Nephron progenitor cell (in vitro differentiated cells): ENCODE results near the gene CPPED1.
"Not testable (repeated sequence)": the region's sequence is repeated elsewhere in the genome, so short reads cannot be mapped to it uniquely, and the experiment has no call there.

Experiments
- DNase-seq: peaks from one replicate; pipeline ENCODE4 v3.0.0; 2021
- H3K27ac Mint-ChIP-seq: 2 replicates; pipeline ENCODE4 v1.8.0; 2021; ENCODE audit warnings: mild to moderate bottlenecking, moderate library complexity, mixed read lengths
- H3K27me3 Mint-ChIP-seq: 2 replicates; pipeline ENCODE4 v1.8.0; 2021; ENCODE audit warnings: mild to moderate bottlenecking, low read depth, mixed read lengths; ENCODE audit not compliant: poor library complexity
- H3K36me3 Mint-ChIP-seq: 2 replicates; pipeline ENCODE4 v1.8.0; 2021; ENCODE audit warnings: low read depth, mixed read lengths
- H3K4me1 Mint-ChIP-seq: 2 replicates; pipeline ENCODE4 v1.8.0; 2021; ENCODE audit warnings: mixed read lengths
- H3K4me3 Mint-ChIP-seq: 2 replicates; pipeline ENCODE4 v1.8.0; 2021; ENCODE audit warnings: mild to moderate bottlenecking, moderate library complexity, mixed read lengths
- H3K9me3 Mint-ChIP-seq: 2 replicates; pipeline ENCODE4 v1.8.0; 2021; ENCODE audit warnings: mild to moderate bottlenecking, moderate library complexity, mixed read lengths
- TF ChIP-seq, protein P1 (sequence below): fragments of 200-600 bp; sonication (generic); IDR thresholded peaks from 2 replicates; pipeline ENCODE4 v1.5.0; 2021; ENCODE audit warnings: antibody characterized with exemption

CPPED1 gene

DNA sequence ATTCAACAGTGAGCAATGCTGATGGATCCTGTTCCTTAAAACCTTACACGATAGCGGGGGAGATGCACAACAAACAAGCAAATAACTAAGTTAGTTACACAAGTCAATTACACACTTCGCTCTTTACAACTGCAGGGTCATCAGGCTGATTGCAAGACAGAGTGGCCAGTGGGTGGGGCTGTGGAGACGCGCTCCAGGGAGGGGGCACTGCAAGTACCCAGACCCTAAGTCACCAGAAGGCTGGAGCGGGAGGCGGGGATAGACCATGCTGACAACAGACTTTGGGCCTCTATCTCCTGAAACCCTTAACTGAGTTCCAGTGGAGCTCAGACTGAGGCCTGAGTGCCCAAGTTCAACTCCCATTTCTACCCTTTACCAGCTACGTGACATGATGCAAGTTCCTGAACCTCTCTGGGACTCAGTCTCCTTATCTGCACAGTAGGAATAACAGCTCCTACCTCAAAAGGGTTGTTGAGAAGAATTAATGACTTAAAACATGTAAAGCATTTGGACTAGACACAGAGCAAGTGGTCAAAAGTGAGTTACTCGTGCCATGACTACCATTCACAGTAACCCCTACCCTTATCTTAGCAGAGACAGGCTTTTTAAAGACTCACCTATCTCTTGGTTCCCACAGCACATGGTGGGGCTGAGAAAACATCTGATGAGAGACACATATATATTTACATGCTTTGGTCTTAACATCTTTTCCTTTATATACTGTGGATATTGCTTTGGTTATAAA lies 10.4 kb downstream of the CPPED1 start:
- TF ChIP-seq, protein P1, sequence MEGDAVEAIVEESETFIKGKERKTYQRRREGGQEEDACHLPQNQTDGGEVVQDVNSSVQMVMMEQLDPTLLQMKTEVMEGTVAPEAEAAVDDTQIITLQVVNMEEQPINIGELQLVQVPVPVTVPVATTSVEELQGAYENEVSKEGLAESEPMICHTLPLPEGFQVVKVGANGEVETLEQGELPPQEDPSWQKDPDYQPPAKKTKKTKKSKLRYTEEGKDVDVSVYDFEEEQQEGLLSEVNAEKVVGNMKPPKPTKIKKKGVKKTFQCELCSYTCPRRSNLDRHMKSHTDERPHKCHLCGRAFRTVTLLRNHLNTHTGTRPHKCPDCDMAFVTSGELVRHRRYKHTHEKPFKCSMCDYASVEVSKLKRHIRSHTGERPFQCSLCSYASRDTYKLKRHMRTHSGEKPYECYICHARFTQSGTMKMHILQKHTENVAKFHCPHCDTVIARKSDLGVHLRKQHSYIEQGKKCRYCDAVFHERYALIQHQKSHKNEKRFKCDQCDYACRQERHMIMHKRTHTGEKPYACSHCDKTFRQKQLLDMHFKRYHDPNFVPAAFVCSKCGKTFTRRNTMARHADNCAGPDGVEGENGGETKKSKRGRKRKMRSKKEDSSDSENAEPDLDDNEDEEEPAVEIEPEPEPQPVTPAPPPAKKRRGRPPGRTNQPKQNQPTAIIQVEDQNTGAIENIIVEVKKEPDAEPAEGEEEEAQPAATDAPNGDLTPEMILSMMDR, result no peak
- Mint-ChIP-seq H3K36me3 (peaks cover 23% of the 10 kb centered on the region), H3K9me3 (peaks cover 19% of the 10 kb centered on the region), H3K4me3 (no peak overlapping the region), H3K27ac (no peak overlapping the region), H3K4me1 (peaks cover 26% of the 10 kb centered on the region), H3K27me3 (no peaks in the 10 kb centered on the region)
- no peak for DNase-seq

DNA sequence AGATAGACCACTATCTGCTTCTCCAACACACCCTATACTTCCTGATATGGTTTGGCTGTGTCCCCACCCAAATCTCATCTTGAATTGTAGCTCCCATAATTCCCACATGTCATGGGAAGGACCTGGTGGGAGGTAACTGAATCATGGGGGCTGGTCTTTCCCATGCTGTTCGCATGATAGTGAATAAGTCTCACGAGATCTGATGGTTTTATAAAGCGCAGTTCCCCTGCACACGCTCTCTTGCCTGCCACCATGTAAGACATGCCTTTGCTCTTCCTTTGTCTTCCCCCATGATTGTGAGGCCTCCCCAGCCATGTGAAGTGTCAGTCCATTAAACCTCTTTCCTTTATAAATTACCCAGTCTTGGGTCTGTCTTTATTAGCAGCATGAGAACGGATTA lies 11.2 kb downstream of the CPPED1 start:
- H3K9me3 Mint-ChIP-seq, result peaks cover 26% of the 10 kb centered on the region
- not testable (repeated sequence) for H3K4me3 Mint-ChIP-seq, DNase-seq, H3K27ac Mint-ChIP-seq, H3K27me3 Mint-ChIP-seq
- peaks cover 26% of the 10 kb centered on the region for H3K36me3 Mint-ChIP-seq
- H3K4me1 Mint-ChIP-seq, result peaks cover 22% of the 10 kb centered on the region

DNA sequence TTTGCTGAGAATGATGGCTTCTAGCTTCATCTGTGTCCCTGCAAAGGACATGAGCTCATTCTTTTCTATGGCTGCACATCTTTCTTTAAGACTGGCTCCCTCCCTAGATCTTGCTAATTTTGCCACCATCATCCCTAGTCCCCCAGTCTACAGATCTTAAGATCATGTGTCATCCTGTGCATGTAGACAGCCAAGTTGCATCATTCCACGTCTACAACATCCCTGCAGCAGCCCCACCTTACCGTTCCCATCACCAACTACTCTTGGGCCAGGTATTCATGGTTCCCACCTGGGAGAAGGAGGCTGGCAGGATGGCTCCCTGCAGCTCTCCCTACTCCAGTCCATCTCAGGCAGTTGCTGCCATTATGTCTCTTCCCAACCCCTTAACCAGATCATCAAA lies 12.3 kb downstream of the CPPED1 start:
- Mint-ChIP-seq H3K27ac (no peak overlapping the region), H3K4me3 (no peak overlapping the region)

DNA sequence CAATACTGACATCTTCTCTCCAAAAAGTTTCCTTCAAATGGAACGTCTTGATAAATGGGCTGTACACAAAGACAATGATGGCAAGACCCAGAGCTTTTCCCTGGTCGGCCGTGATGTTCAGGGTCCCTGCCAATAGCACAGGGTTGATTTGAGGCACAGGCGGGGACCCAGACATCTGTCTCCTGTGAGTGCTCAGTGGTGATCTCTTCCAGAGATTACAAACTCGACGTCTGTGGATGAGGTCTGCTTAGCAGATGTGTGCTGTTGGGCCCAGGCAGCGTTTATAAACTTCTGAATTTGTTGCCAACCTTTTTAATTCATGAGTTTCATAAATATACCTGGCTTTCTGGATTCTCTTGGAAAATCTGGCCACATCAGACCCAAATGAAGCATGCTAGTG lies 14.9 kb downstream of the CPPED1 start:
- H3K4me3 Mint-ChIP-seq, result no peak overlapping the region
- peaks cover 26% of the 10 kb centered on the region for H3K36me3 Mint-ChIP-seq
- TF ChIP-seq, protein P1, result no peak
- peaks cover 14% of the 10 kb centered on the region for H3K4me1 Mint-ChIP-seq
- H3K27me3 Mint-ChIP-seq, result no peaks in the 10 kb centered on the region
- no peak overlapping the region for H3K27ac Mint-ChIP-seq
- no peak for DNase-seq
- peaks cover 26% of the 10 kb centered on the region for H3K9me3 Mint-ChIP-seq

More for the DNA sequence above, 12.3 kb downstream of the CPPED1 start:
- H3K4me1 Mint-ChIP-seq, result peaks cover 17% of the 10 kb centered on the region
- TF ChIP-seq, protein P1, result no peak
- peaks cover 26% of the 10 kb centered on the region for H3K9me3 Mint-ChIP-seq
- DNase-seq, result no peak
- no peaks in the 10 kb centered on the region for H3K27me3 Mint-ChIP-seq
- peaks cover 26% of the 10 kb centered on the region for H3K36me3 Mint-ChIP-seq

DNA sequence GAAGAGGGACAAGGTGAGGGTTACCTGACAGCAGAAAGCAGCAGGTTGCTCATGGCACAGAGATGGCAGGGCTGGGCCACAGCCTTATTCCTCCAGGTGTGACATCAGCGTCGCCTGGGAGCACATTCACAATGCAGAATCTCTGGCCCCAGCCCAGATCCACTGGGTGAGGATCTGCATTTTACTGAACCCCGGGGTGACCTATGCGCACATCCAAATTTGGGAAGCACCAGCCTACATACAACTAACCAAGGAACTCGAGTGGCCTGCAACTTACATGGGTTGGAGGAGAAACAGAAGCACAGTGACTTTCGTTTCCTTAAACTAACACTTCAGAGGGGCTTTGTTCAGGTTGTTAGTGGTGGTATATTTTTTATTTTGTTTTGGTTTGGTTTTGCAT lies 17.6 kb downstream of the CPPED1 start:
- Mint-ChIP-seq H3K4me3 (no peak overlapping the region), H3K27me3 (peaks cover 5% of the 10 kb centered on the region), H3K27ac (no peak overlapping the region), H3K9me3 (peaks cover 12% of the 10 kb centered on the region), H3K36me3 (peaks cover 9% of the 10 kb centered on the region), H3K4me1 (peaks cover 12% of the 10 kb centered on the region)
- no peak for DNase-seq
- TF ChIP-seq, protein P1, result no peak

DNA sequence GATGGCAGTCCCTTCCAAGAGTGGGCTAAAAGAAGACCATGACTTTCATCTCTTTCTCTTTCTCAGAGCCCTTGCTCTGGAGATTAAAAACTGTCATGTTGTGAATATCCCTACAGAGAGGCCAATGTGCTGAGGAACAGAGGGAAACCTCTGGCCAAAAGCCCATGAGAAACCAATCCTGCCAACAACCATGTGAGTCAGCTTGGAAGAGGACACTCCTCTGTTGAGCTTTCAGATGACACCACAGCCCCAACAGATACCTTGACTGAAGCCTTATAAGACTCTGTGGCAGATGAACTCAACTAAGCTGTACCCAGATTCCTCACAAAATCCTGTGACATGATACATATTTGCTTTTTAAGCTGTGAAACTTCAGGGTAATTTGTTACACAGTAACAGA lies 19.6 kb downstream of the CPPED1 start:
- Mint-ChIP-seq H3K9me3 (peaks cover 11% of the 10 kb centered on the region), H3K4me1 (peaks cover 9% of the 10 kb centered on the region), H3K4me3 (no peak overlapping the region), H3K27me3 (peaks cover 5% of the 10 kb centered on the region), H3K36me3 (peaks cover 23% of the 10 kb centered on the region), H3K27ac (no peak overlapping the region)
- no peak for DNase-seq
- TF ChIP-seq, protein P1, result no peak
